OCI-LY1 (cell line): Measurements from ENCODE around the gene CREG1.

Experiments used
- CTCF ChIP-seq: fragments of 200-600 bp; sonication (generic), shearing (Covaris generic); IDR thresholded peaks from 2 replicates; pipeline ENCODE4 v1.5.1; 2017; ENCODE audit warnings: mild to moderate bottlenecking, antibody characterized with exemption, low read length, moderate library complexity, mixed read lengths
- EZH2 ChIP-seq: fragments of 200-600 bp; sonication (generic), shearing (Covaris generic); IDR thresholded peaks from 2 replicates; pipeline ENCODE4 v1.8.0; 2017; ENCODE audit warnings: borderline replicate concordance, mixed run types, mild to moderate bottlenecking, antibody characterized with exemption, low read length, moderate library complexity, mixed read lengths

DNA sequence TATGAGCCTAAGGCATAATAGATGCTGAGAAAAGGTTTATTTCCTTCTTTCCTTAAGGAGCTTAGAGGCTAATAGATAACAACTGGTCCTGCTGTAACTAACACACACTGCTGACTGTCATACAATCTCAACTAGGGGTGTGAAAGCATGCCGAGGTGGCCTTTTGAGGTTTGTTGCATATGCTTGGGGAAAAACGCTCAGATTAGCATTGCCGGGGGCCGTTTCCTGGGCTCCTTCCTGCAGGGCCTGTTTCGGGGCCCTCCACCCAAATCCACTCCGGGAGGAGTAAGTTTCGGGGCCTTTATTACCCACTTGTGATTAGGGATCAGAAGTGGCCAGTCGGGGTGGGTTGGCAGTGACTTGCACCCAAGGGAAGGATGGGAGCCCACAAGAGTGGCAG, 49.3 kb upstream of the CREG1 start:
- TF ChIP-seq EZH2: no peak
- TF ChIP-seq CTCF: no peak
